HCT116 (cell line): Measurements from ENCODE around the gene ARFGAP1. TPM values are rescaled to one million over a fixed set of nuclear protein-coding genes. Genes with fewer than 3 reads are reported as not detected.

Experiments
- ATAC-seq: fragments of 200-7000 bp; cut with Tn5 transposase; 2 replicates; pipeline ENCODE4 v1.9.1; 2020; ENCODE audit warnings: mild to moderate bottlenecking, moderate library complexity
- BruUV-seq: library from RNA; stranded (reverse); fragments of 400-500 nt; replicated peaks from 2 replicates; lab custom pipeline; 2021; lab: Mats Ljungman, UMichigan
- CTCF ChIA-PET: fragments of 300-600 bp; sonication (Branson Sonifier 250); formaldehyde crosslinking; loops from one replicate; lab custom pipeline; 2021; ENCODE audit warnings: antibody characterized with exemption; lab: Charles Lee
- POLR2A ChIA-PET: fragments of 300-600, 350-600 bp; sonication (Branson Sonifier 250); formaldehyde crosslinking; loops from one replicate; lab custom pipeline; 2021; ENCODE audit warnings: antibody characterized with exemption; lab: Charles Lee
- RAD21 ChIA-PET, 2 experiments: fragments of 300-600 bp; sonication (Branson Sonifier 250); formaldehyde crosslinking; loops; one replicate each; lab custom pipeline; 2023; ENCODE audit warnings: low total read pairs in 2 of 2; ENCODE audit not compliant: uncharacterized antibody in 2 of 2, unreplicated experiment in 2 of 2, low non-redundant PET in 1 of 2; lab: Charles Lee
- DNase-seq: peaks from one replicate; pipeline ENCODE4 v3.0.0-alpha.2; 2010; ENCODE audit warnings: low read depth, low spot score
- H2AFZ ChIP-seq: fragments of 200-600 bp; shearing (Covaris generic), sonication (generic); 2 replicates; pipeline ENCODE4 v1.6.1; 2017; ENCODE audit warnings: low read depth, mixed run types, mixed read lengths, antibody characterized with exemption, low read length; ENCODE audit not compliant: poor library complexity, severe bottlenecking
- H3K27ac ChIP-seq: 2 replicates; pipeline ENCODE4 v1.5.1; 2012; ENCODE audit warnings: low read depth, low read length
- H3K27me3 ChIP-seq: fragments of 200-600 bp; sonication (generic); 2 replicates; pipeline ENCODE4 v1.6.1; 2016; ENCODE audit warnings: mixed run types, low read length, mixed read lengths; ENCODE audit not compliant: insufficient read depth
- H3K36me3 ChIP-seq, 2 experiments: fragments of 200-500 bp in 1 of 2; fragments of 200-600 bp in 1 of 2; sonication (Bioruptor generic) in 1 of 2; sonication (generic) in 1 of 2; 2 replicates each; pipeline versions ENCODE4 v1.5.1 to v1.6.1; 2014 to 2016; ENCODE audit warnings: low read length in 2 of 2, inconsistent platforms in 1 of 2, mixed read lengths in 1 of 2, mixed run types in 1 of 2; ENCODE audit not compliant: insufficient read depth in 2 of 2, control insufficient read depth in 1 of 2
- H3K4me1 ChIP-seq, 2 experiments: fragments of 200-600 bp in 1 of 2; sonication (generic) in 1 of 2; 2 replicates each; pipeline versions ENCODE4 v1.5.1 to v1.6.1; 2012 to 2017; ENCODE audit warnings: low read length in 2 of 2, inconsistent platforms in 1 of 2, mild to moderate bottlenecking in 1 of 2, mixed read lengths in 1 of 2, mixed run types in 1 of 2, moderate library complexity in 1 of 2; ENCODE audit not compliant: insufficient read depth in 2 of 2, control insufficient read depth in 1 of 2
- H3K4me2 ChIP-seq: fragments of 200-600 bp; sonication (generic); 2 replicates; pipeline ENCODE4 v1.6.1; 2017; ENCODE audit warnings: mixed run types, low read length, mixed read lengths
- H3K4me3 ChIP-seq, 2 experiments: fragments of 200-600 bp in 1 of 2; sonication (generic) in 1 of 2; replicated peaks in 1 of 2; 2 replicates each; pipeline ENCODE4 v1.5.1; 2011 to 2016; ENCODE audit warnings: low read length in 2 of 2, control low read depth in 1 of 2, low read depth in 1 of 2, mild to moderate bottlenecking in 1 of 2, mixed read lengths in 1 of 2, mixed run types in 1 of 2
- H3K79me2 ChIP-seq: fragments of 200-600 bp; sonication (generic); 2 replicates; pipeline ENCODE4 v1.6.1; 2017; ENCODE audit warnings: mild to moderate bottlenecking, mixed run types, low read length, moderate library complexity, mixed read lengths; ENCODE audit not compliant: insufficient read depth
- H3K9ac ChIP-seq: fragments of 200-600 bp; sonication (generic); 2 replicates; pipeline ENCODE4 v1.6.1; 2016; ENCODE audit warnings: low read length, mixed read lengths
- H3K9me2 ChIP-seq: fragments of 200-600 bp; sonication (generic), shearing (Covaris generic); 2 replicates; pipeline ENCODE4 v1.6.1; 2017; ENCODE audit warnings: mixed run types, mild to moderate bottlenecking, moderate library complexity; ENCODE audit not compliant: insufficient read depth
- H3K9me3 ChIP-seq, 2 experiments: fragments of 200-500 bp in 1 of 2; fragments of 200-600 bp in 1 of 2; sonication (Bioruptor generic) in 1 of 2; sonication (generic) in 1 of 2; 2 replicates each; pipeline ENCODE4 v1.6.1; 2014 to 2017; ENCODE audit warnings: low read length in 2 of 2, mixed read lengths in 2 of 2, inconsistent platforms in 1 of 2, low read depth in 1 of 2, mild to moderate bottlenecking in 1 of 2, mixed run types in 1 of 2, moderate library complexity in 1 of 2; ENCODE audit not compliant: control insufficient read depth in 1 of 2, insufficient read depth in 1 of 2
- H4K20me1 ChIP-seq: fragments of 200-600 bp; sonication (generic), shearing (Covaris generic); 2 replicates; pipeline ENCODE4 v1.6.1; 2017; ENCODE audit warnings: mixed run types, mild to moderate bottlenecking, moderate library complexity; ENCODE audit not compliant: insufficient read depth
- CBX3 ChIP-seq: IDR thresholded peaks from 2 replicates; pipeline ENCODE4 v1.6.1; 2012; ENCODE audit warnings: low read depth
- EGR1 ChIP-seq: IDR thresholded peaks from 2 replicates; pipeline ENCODE4 v1.6.1; 2012; ENCODE audit warnings: low read depth
- ELF1 ChIP-seq: IDR thresholded peaks from 2 replicates; pipeline ENCODE4 v1.6.1; 2012; ENCODE audit warnings: low read depth, borderline replicate concordance
- EZH2 ChIP-seq: fragments of 200-600 bp; sonication (generic); IDR thresholded peaks from 2 replicates; pipeline ENCODE4 v1.6.1; 2017; ENCODE audit warnings: antibody characterized with exemption, mixed run types
- EZH2phosphoT487 ChIP-seq: fragments of 200-600 bp; IDR thresholded peaks from 2 replicates; pipeline ENCODE4 v1.6.1; 2018; ENCODE audit warnings: antibody characterized with exemption, borderline replicate concordance
- FOSL1 ChIP-seq: IDR thresholded peaks from 2 replicates; pipeline ENCODE4 v1.6.1; 2012; ENCODE audit warnings: low read depth
- JUND ChIP-seq: IDR thresholded peaks from 2 replicates; pipeline ENCODE4 v1.6.1; 2012
- POLR2A ChIP-seq: IDR thresholded peaks from 2 replicates; pipeline ENCODE4 v1.7.0; 2011; ENCODE audit warnings: borderline replicate concordance; ENCODE audit not compliant: insufficient read depth, insufficient read length; ENCODE audit errors: extremely low read depth
- POLR2AphosphoS5 ChIP-seq: IDR thresholded peaks from 2 replicates; pipeline ENCODE4 v1.6.1; 2011; ENCODE audit warnings: mild to moderate bottlenecking, low read depth, low read length, moderate library complexity
- RAD21 ChIP-seq: IDR thresholded peaks from 2 replicates; pipeline ENCODE4 v1.6.1; 2012; ENCODE audit warnings: low read depth, mild to moderate bottlenecking
- REST ChIP-seq: IDR thresholded peaks from 2 replicates; pipeline ENCODE4 v1.6.1; 2012; ENCODE audit warnings: low read depth
- SIN3A ChIP-seq: IDR thresholded peaks from 2 replicates; pipeline ENCODE4 v1.6.1; 2012; ENCODE audit warnings: low read depth
- ZBTB33 ChIP-seq: IDR thresholded peaks from 2 replicates; pipeline ENCODE4 v1.6.1; 2011; ENCODE audit warnings: mild to moderate bottlenecking, low read length, moderate library complexity; ENCODE audit not compliant: insufficient replicate concordance; ENCODE audit errors: extremely low read depth
- ZFX ChIP-seq: fragments of 450-650 bp; IDR thresholded peaks from 2 replicates; pipeline ENCODE4 v1.6.1; 2017
- ZNF274 ChIP-seq: fragments of 200-500 bp; sonication (Bioruptor generic); IDR thresholded peaks from 2 replicates; pipeline ENCODE4 v1.6.1; 2014; ENCODE audit warnings: mild to moderate bottlenecking, low read depth, low read length, inconsistent platforms
- intact Hi-C: fragments of 100-400 bp; cut with micrococcal nuclease; formaldehyde crosslinking; loops from 2 replicates; pipeline ENCODE4 v1.10.0; 2022
- total RNA-seq: library from RNA; stranded (reverse); gene quantifications from one replicate; pipeline ENCODE4 v1.2.1, GENCODE V29; 2021; ENCODE audit not compliant: unreplicated experiment
- TF ChIP-seq, protein P1 (sequence below): IDR thresholded peaks from 2 replicates; pipeline ENCODE4 v1.6.1; 2012
- TF ChIP-seq, protein P2 (sequence below), 3 experiments: fragments of 200-600 bp in 1 of 3; sonication (generic) in 1 of 3; IDR thresholded peaks in 2 of 3; conservative IDR thresholded peaks in 1 of 3; 2 replicates each; pipeline ENCODE4 v1.5.1; 2012 to 2017; ENCODE audit warnings: low read depth in 2 of 3, low read length in 2 of 3, antibody characterized with exemption in 1 of 3, borderline replicate concordance in 1 of 3, control low read depth in 1 of 3, mild to moderate bottlenecking in 1 of 3, mixed read lengths in 1 of 3, mixed run types in 1 of 3, moderate library complexity in 1 of 3; ENCODE audit not compliant: insufficient read depth in 1 of 3
- TF ChIP-seq, protein P3 (sequence below): IDR thresholded peaks from 2 replicates; pipeline ENCODE4 v1.6.1; 2012

The ARFGAP1 gene
- total RNA-seq, 1 experiment from 2014 or later = 94.4 TPM

GRCh38 chr20:63267691-63268090 is 4.9 kb upstream of the ARFGAP1 start:
- Histone ChIP-seq H4K20me1 (no peaks in the 10 kb centered on the region), H3K4me2 (no peak overlapping the region), H3K27me3 (no peaks in the 10 kb centered on the region), H3K4me3 (no peak overlapping the region), H3K4me1 (peaks cover 0 to 15% of the 10 kb centered on the region in 2 experiments; a peak in 1 of 4 replicates), H3K9ac (no peak overlapping the region), H3K9me2 (no peaks in the 10 kb centered on the region), H3K9me3 (no peaks in the 10 kb centered on the region), H3K27ac (no peak overlapping the region), H3K36me3 (no peaks in the 10 kb centered on the region), H2AFZ (no peak overlapping the region), H3K79me2 (peaks cover under 1% of the 10 kb centered on the region; the same call in 1 of the 2 replicates)
- TF ChIP-seq POLR2A = no peak
- TF ChIP-seq, protein P1, sequence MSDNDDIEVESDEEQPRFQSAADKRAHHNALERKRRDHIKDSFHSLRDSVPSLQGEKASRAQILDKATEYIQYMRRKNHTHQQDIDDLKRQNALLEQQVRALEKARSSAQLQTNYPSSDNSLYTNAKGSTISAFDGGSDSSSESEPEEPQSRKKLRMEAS = no peak
- TF ChIP-seq, protein P2, sequence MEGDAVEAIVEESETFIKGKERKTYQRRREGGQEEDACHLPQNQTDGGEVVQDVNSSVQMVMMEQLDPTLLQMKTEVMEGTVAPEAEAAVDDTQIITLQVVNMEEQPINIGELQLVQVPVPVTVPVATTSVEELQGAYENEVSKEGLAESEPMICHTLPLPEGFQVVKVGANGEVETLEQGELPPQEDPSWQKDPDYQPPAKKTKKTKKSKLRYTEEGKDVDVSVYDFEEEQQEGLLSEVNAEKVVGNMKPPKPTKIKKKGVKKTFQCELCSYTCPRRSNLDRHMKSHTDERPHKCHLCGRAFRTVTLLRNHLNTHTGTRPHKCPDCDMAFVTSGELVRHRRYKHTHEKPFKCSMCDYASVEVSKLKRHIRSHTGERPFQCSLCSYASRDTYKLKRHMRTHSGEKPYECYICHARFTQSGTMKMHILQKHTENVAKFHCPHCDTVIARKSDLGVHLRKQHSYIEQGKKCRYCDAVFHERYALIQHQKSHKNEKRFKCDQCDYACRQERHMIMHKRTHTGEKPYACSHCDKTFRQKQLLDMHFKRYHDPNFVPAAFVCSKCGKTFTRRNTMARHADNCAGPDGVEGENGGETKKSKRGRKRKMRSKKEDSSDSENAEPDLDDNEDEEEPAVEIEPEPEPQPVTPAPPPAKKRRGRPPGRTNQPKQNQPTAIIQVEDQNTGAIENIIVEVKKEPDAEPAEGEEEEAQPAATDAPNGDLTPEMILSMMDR (IDR thresholded peaks at IDR 0.05 in 2 of 3, conservative IDR thresholded peaks at IDR 0.05 in 1 of 3; ENCODE audit: borderline replicate concordance in 1 of 3, insufficient read depth in 1 of 3, low read depth in 2 of 3, low read length in 2 of 3) = no peak
- TF ChIP-seq JUND = no peak
- TF ChIP-seq RAD21 = no peak
- TF ChIP-seq EZH2phosphoT487 = no peak
- TF ChIP-seq ELF1 = no peak
- no peak for TF ChIP-seq ZFX
- TF ChIP-seq FOSL1 = no peak
- TF ChIP-seq, protein P3, sequence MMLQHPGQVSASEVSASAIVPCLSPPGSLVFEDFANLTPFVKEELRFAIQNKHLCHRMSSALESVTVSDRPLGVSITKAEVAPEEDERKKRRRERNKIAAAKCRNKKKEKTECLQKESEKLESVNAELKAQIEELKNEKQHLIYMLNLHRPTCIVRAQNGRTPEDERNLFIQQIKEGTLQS = no peak
- no peak for TF ChIP-seq ZBTB33
- TF ChIP-seq REST = no peak
- TF ChIP-seq EGR1 = no peak
- no peak for TF ChIP-seq CBX3
- TF ChIP-seq ZNF274 = no peak
- TF ChIP-seq SIN3A = no peak
- TF ChIP-seq POLR2AphosphoS5 = no peak
- no peak for TF ChIP-seq EZH2
- RAD21 ChIA-PET = no interaction called here
- ATAC-seq = no peak
- no TSS peak for BruUV-seq
- no peak for DNase-seq
- intact Hi-C loops = no loop called here
- POLR2A ChIA-PET = no interaction called here
- CTCF ChIA-PET = no interaction called here
